CD4-positive, alpha-beta memory T cell (primary cell): Measurements from ENCODE around the gene LRRC55. TPM values are rescaled to one million over a fixed set of nuclear protein-coding genes. Genes with fewer than 3 reads are reported as not detected.

Experiments
- CTCF ChIA-PET: fragments of 350-600 bp; sonication (Branson Sonifier 250); formaldehyde crosslinking; loops from one replicate; lab custom pipeline; 2021; ENCODE audit warnings: inconsistent platforms; ENCODE audit not compliant: partially characterized antibody; lab: Charles Lee
- POLR2A ChIA-PET: fragments of 350-600 bp; sonication (Branson Sonifier 250); formaldehyde crosslinking; loops from one replicate; lab custom pipeline; 2021; ENCODE audit not compliant: partially characterized antibody; lab: Charles Lee
- DNase-seq, 5 donors: peaks; one replicate each; pipeline versions ENCODE4 v3.0.0 to v3.0.0-alpha.2; 2020 to 2022; ENCODE audit warnings: mixed read lengths in 1 of 5
- H3K27ac ChIP-seq: one replicate; pipeline ENCODE4 v1.7.0; 2013; ENCODE audit warnings: low read depth, low read length
- H3K27me3 ChIP-seq: 2 replicates; pipeline ENCODE4 v1.7.0; 2013; ENCODE audit warnings: mild to moderate bottlenecking, low read length, moderate library complexity; ENCODE audit not compliant: insufficient read depth
- H3K36me3 ChIP-seq: 2 replicates; pipeline ENCODE4 v1.7.0; 2013; ENCODE audit warnings: mild to moderate bottlenecking, low read length, moderate library complexity; ENCODE audit not compliant: insufficient read depth
- H3K4me1 ChIP-seq: 2 replicates; pipeline ENCODE4 v1.7.0; 2013; ENCODE audit warnings: mild to moderate bottlenecking, low read length, moderate library complexity; ENCODE audit not compliant: insufficient read depth
- H3K4me3 ChIP-seq, 2 donors: one replicate each; pipeline ENCODE4 v1.7.0; 2013; ENCODE audit warnings: low read length in 2 of 2, mild to moderate bottlenecking in 1 of 2
- H3K9me3 ChIP-seq, 2 donors: one replicate each; pipeline ENCODE4 v1.7.0; 2013; ENCODE audit warnings: low read length in 2 of 2, control low read depth in 1 of 2; ENCODE audit not compliant: control insufficient read depth in 1 of 2
- H3K27ac Mint-ChIP-seq, 7 donors: one replicate each; pipeline ENCODE4 v1.8.0; 2020 to 2021; ENCODE audit warnings: mixed read lengths in 7 of 7, mild to moderate bottlenecking in 6 of 7, inconsistent platforms in 3 of 7, moderate library complexity in 3 of 7
- H3K27me3 Mint-ChIP-seq, 2 donors: one replicate each; pipeline ENCODE4 v1.8.0; 2020 to 2021; ENCODE audit warnings: mixed read lengths in 2 of 2
- H3K36me3 Mint-ChIP-seq, 2 donors: one replicate each; pipeline ENCODE4 v1.8.0; 2020 to 2021; ENCODE audit warnings: mixed read lengths in 2 of 2, inconsistent platforms in 1 of 2, mild to moderate bottlenecking in 1 of 2
- H3K4me1 Mint-ChIP-seq, 4 donors: one replicate each; pipeline ENCODE4 v1.8.0; 2020 to 2021; ENCODE audit warnings: mixed read lengths in 4 of 4, mild to moderate bottlenecking in 1 of 4
- H3K4me3 Mint-ChIP-seq, 8 donors: one replicate each; pipeline ENCODE4 v1.8.0; 2020 to 2021; ENCODE audit warnings: mixed read lengths in 8 of 8, mild to moderate bottlenecking in 7 of 8, moderate library complexity in 6 of 8, inconsistent platforms in 3 of 8
- H3K9me3 Mint-ChIP-seq, 8 donors: one replicate each; pipeline ENCODE4 v1.8.0; 2020 to 2021; ENCODE audit warnings: mixed read lengths in 8 of 8, mild to moderate bottlenecking in 5 of 8, inconsistent platforms in 3 of 8, moderate library complexity in 1 of 8
- intact Hi-C: fragments of 100-400 bp; cut with micrococcal nuclease; formaldehyde crosslinking; loops from one replicate; pipeline ENCODE4 v1.15.1; 2023
- polyA plus RNA-seq, 2 donors: library from polyadenylated mRNA; unstranded; fragments of 300-500 nt; fragmentation: Illumina TruSeq; gene quantifications; one replicate each; pipeline ENCODE4 v1.2.3, GENCODE V29; 2021
- total RNA-seq, 2 experiments: library from RNA; stranded (reverse); gene quantifications; one replicate each; pipeline ENCODE4 v1.2.3, GENCODE V29; 2021

The LRRC55 gene
- total and polyA plus RNA-seq, 4 experiments from 2014 or later: not detected

- Histone ChIP-seq H3K4me1 (no peaks in the 10 kb centered on the region), H3K9me3 (no peaks in the 10 kb centered on the region), H3K27me3 (no peaks in the 10 kb centered on the region), H3K27ac (no peak overlapping the region), H3K4me3 (no peak overlapping the region), H3K36me3 (no peaks in the 10 kb centered on the region)
- ChIA-PET CTCF (interaction anchor here (3.8 kb wide), 1 partner anchor 9 kb away, joined by 26 read pairs; no protein-coding TSS in a partner anchor), POLR2A (no interaction called here)
- peak in 1 of 5 donors; percentile 38 for DNase-seq
- Mint-ChIP-seq H3K4me1 (peaks cover 4 to 16% (median 6%) of the 10 kb centered on the region in 4 donors), H3K36me3 (no peaks in the 10 kb centered on the region), H3K27me3 (peaks cover 15 to 21% of the 10 kb centered on the region in 2 donors), H3K27ac (no peak overlapping the region), H3K9me3 (no peaks in the 10 kb centered on the region), H3K4me3 (no peak overlapping the region)
- intact Hi-C loops: no loop called here
These were observed 59.0 kb downstream of the LRRC55 start for GRCh38 chr11:57240757-57241156.

Other genes with a start within 250 kb of the LRRC55 start
- not detected for gene OR5AK2, start 193.0 kb upstream of the LRRC55 start, total RNA-seq
- gene OR5AK2, start 193.0 kb upstream of the LRRC55 start, polyA plus RNA-seq: not detected
- gene APLNR, start 55.3 kb downstream of the LRRC55 start, total RNA-seq: not detected
- gene APLNR, start 55.3 kb downstream of the LRRC55 start, polyA plus RNA-seq: not detected
- 10 to 100 TPM; 17.2 to 23.7 TPM for gene TNKS1BP1, start 143.0 kb downstream of the LRRC55 start, total RNA-seq
- gene TNKS1BP1, start 143.0 kb downstream of the LRRC55 start, polyA plus RNA-seq: 1 to 10 TPM in 1 of 2 donors, under 1 TPM in 1; 0.52 to 4.7 TPM
- 10 to 100 TPM; 69.0 to 74.3 TPM for gene SSRP1, start 153.9 kb downstream of the LRRC55 start, total RNA-seq
- 10 to 100 TPM; 19.6 to 42.2 TPM for gene SSRP1, start 153.9 kb downstream of the LRRC55 start, polyA plus RNA-seq
- not detected for gene P2RX3, start 156.4 kb downstream of the LRRC55 start, total RNA-seq
- gene P2RX3, start 156.4 kb downstream of the LRRC55 start, polyA plus RNA-seq: not detected
- not detected for gene PRG3, start 199.2 kb downstream of the LRRC55 start, total RNA-seq
- not detected for gene PRG3, start 199.2 kb downstream of the LRRC55 start, polyA plus RNA-seq
- gene PRG2, start 208.7 kb downstream of the LRRC55 start, total RNA-seq: under 1 TPM in 1 of 2 experiments, not detected in 1; 0.25 TPM
- gene PRG2, start 208.7 kb downstream of the LRRC55 start, polyA plus RNA-seq: not detected
- 10 to 100 TPM; 15.1 to 15.6 TPM for gene SLC43A3, start 245.2 kb downstream of the LRRC55 start, total RNA-seq
- gene SLC43A3, start 245.2 kb downstream of the LRRC55 start, polyA plus RNA-seq: 10 to 100 TPM; 17.7 to 18.5 TPM